ENCODE measurements around the gene ENOX1.

GRCh38 chr13:43573361-43573740, 213.4 kb downstream of the ENOX1 start:
- no peak for TF ChIP-seq CTCF (IDR thresholded peaks at IDR 0.05; ENCODE audit: low read depth, low read length)
- no peak for TF ChIP-seq EZH2phosphoT487 (IDR thresholded peaks at IDR 0.05; ENCODE audit: low read depth)
